NCI-H2196 treated with DMSO at 0.1 percent for 48 hours (cell line): ENCODE measurements around the gene KRT1.
"Not testable (repeated sequence)": the region's sequence is repeated elsewhere in the genome, so short reads cannot be mapped to it uniquely, and the experiment has no call there.

Experiments
- DNase-seq: peaks from one replicate; lab custom pipeline; 2025; ENCODE audit not compliant: unreplicated experiment; lab: John Stamatoyannopoulos, UW

Gene KRT1

DNA sequence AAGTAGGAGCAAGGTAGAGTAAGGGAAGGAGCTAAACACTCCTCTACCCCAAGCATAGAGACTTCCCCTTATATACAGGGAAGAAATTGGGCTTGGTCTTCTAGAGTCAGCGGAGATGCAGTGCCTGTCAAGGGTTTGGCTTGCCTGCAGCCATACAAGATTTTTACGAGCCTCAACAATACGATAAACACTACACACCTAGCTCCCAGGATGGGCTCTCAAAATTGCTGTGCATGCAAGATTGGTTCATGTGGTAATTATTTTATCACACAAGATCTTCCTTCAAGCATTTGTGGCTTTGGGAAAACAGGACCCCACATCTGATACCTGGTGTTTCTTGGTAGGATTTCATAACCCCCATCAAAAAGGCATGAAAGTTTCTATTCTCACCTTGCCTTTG, at the start of gene KRT1:
KRT1 (minus strand) TSS at position 45 of the 400 bp plus-strand sequence. CDS start 59 bp downstream, outside the sequence.
- no peak for DNase-seq

DNA sequence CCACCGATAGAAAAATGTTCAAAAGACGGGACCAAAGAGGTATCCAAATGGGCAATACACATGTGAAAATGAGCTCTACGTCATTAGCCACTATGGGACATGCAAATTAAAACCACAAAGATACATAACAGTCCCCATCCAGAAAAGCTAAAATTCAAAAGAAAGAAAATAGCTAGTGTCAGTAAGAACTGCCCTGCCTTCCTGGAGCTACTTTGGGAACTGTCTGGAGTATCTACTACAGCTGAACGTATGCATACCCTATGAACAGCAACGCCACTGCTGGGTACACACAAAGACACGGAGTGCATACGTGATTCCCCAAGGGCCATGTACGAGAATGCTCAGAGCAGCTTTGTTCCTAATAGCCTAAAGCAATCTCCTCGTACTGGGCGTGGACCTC, 48.9 kb upstream of the KRT1 start:
- no peak for DNase-seq

- DNase-seq, result no peak
These were observed 48.2 kb upstream of the KRT1 start for GRCh38 chr12:52728374-52728773.

GRCh38 chr12:52727037-52727436, 46.8 kb upstream of the KRT1 start:
- no peak for DNase-seq

DNA sequence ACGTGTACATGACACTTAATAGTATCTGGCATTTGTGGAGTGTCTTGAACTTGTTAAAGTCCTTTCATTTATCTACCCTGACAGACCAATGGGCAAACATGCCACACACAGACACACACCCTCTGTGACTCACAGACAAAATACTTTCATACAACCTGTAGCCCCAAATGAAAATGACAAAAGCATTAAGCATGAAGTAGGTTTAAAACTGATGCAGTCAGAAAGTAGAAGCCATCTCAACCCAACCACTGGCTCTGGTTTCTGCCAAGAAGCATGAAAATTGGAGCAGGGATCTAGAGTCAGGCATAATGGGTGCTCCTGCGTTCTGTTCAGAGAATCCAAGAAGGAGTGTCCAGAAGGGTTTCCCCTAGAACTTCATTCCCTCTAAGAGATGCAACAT, 46.2 kb upstream of the KRT1 start:
- DNase-seq, result no peak

- no peak for DNase-seq
These were observed 44.2 kb upstream of the KRT1 start for GRCh38 chr12:52724384-52724783.

DNA sequence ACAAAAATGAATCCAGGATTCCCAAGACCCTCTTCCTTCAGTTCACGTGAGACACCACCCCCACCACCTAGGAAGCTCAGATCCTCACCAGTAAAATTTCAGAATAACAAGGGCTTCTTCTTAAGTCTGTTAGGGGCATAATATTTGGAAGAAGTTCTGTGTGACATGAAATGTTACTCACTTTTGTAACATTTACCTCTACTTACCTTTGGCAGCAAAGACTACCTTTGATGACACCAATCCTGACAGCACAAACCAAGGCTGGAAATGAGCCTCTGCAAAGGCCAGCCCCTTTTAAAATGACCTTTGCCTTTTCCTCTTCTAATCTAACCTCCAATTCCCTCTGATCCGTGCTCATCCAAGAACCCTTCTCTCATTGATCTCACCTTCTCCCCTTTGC, 42.5 kb upstream of the KRT1 start:
- DNase-seq, result no peak

GRCh38 chr12:52721838-52722470, 41.7 kb upstream of the KRT1 start:
- DNase-seq, result no peak

DNA sequence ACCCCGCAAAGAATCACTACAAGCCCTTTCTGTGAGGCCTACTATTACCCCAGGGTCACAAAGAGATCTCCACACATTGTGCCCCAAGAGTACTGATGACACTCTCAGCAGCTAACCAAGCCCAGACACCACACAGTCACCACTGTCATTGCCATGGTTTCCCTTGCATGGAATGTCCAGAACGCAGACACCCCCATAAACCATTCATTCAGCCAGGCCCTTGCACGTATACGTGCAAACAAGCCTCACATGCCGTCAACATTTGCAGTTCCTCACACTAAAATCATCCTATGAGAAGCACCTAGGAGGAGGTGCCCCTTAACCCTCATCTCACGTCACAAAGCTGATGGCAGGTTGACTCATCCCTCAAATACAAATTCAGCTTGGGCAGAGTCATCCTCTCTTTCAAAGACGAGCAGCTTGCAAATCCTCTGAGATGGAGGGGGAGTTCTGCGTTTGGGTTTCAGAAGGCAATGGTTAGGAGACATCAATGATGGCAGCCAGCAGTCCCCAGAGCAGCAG, 40.2 kb upstream of the KRT1 start:
- no peak for DNase-seq

DNA sequence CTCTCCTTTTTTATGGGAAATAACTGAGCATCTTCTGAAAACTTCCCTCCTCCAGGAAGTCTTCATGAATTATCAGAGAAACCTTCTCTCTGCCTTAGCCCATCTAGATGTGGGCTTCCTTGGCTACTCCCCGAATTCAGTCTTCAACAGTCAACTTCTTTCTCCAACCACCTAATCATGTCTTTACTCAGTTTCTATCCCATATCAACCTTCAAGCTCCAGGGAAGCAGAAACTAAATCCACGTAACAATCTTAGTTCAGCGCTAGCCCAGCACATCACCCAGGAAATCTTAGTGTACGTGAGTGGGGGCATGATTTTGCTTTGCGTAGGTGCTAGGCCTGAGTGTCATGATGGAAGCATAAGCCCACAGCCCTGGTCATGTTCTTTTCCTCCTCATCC, 35.9 kb upstream of the KRT1 start:
- DNase-seq, result no peak

DNA sequence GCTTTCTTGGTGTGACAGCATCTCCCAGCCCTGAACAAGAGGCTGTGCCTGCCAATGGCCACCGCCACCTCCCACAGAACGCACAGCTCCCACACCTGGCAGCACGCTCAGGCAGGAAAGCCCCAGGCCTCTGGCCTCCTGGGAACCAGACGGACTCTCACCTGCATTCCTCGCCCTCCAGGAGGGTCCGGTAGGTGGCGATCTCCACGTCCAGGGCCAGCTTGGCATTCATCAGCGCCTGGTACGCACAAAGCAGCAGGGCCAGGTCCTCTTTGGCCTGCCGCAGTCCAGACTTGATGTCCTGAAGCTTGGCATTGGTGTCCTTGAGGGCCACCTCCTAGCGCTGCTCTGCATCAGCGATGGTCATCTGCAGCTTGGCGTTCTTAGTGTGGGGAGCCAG, 35.2 kb upstream of the KRT1 start:
- DNase-seq, result no peak

GRCh38 chr12:52714887-52715281, 34.7 kb upstream of the KRT1 start:
- no peak for DNase-seq

- no peak for DNase-seq
These were observed 34.0 kb upstream of the KRT1 start for GRCh38 chr12:52713960-52714886.

DNA sequence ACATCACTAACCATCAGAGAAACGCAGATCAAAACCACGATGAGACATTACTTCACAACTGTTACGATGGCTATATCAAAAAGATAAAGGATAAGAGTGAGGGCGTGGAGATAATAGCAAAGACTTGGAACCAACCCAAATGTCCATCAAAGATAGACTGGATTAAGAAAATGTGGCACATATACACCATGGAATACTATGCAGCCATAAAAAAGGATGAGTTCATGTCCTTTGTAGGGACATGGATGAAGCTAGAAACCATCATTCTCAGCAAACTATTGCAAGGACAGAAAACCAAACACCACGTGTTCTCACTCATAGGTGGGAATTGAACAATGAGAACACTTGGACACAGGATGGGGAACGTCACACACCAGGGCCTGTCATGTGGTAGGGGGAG, 31.9 kb upstream of the KRT1 start:
- DNase-seq, result not testable (repeated sequence)

DNA sequence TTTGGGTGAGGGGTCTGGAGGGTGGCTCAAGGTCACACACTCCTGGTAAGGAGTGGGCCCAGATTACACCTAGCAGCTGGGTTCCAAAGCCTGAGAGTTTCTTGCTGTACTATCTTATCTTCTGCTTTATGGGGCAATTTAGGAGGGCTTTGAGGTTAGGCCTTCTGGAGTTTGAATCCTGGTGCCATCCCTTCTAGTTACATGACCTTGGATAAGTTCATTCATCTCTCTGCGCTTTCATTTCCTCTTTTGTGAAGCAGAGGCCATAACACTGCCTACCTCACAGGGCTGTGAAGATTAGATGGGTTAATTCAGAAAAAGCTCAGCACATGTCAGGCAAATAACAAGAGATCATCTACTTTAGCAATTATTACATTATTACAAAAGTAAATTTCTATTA, 30.5 kb upstream of the KRT1 start:
- no peak for DNase-seq

- no peak for DNase-seq
These were observed 27.8 kb upstream of the KRT1 start for GRCh38 chr12:52708010-52708409.

DNA sequence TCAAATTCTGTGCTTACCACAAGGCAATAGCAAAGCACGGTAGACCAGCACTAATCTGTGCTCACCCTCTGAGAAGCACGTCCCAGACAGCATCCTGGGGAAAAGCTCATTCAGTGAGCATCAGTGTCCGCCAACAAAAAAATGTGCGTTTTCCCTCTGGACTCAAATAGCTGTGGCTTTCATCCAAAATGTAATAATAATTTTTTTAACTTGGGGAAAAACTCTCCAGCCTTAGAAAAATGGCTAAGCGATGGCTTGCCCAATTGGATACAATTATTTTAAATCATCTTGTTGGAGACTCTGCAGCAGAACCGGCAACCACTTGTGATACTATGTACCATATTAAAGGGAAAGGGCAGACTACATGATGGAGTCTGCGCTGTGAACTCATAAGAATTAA, 24.3 kb upstream of the KRT1 start:
- DNase-seq, result no peak

DNA sequence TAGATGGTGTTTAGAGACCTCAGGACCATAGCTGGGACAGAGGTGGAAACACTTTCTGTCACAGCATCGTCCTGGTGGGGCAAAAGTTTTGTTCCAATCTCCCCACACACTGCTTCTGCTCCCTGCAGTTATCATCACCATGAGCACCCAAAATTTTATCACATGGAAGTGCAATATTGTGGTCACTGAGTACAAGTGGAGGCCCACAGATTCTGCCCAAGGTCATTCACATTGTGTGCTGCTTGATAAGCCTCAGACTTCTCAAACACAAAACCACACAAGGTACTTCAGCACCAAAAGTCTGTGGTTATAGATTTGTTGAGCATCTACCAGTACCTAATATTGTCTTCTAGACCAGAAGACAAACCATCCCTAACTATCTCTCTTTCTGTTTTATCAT, 23.7 kb upstream of the KRT1 start:
- DNase-seq, result no peak

- no peak for DNase-seq
These were observed 23.2 kb upstream of the KRT1 start, which contains the start of gene KRT77 for GRCh38 chr12:52703424-52703823. Gene KRT77, minus strand, starts transcription at chr12:52703524. Its CDS starts 90 bp downstream, at chr12:52703434.

DNA sequence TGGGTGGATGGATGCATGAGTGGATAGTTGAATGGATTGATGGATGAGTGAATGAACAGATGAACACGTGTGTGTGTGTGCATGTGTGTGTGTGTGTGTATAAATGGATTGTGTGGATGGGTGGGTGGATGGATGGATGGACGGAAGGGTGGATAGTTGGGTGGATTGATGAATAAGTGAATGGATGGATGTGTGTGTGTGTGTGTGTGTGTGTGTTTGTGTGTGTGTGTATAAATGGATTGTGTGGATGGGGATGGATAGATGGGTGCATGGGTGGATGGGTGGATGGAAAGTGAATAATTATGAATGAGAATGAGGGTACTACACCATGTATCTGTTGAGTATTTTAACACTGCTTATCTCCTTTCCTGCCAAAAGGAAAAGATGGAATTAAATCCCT, 22.1 kb upstream of the KRT1 start:
- DNase-seq, result no peak

DNA sequence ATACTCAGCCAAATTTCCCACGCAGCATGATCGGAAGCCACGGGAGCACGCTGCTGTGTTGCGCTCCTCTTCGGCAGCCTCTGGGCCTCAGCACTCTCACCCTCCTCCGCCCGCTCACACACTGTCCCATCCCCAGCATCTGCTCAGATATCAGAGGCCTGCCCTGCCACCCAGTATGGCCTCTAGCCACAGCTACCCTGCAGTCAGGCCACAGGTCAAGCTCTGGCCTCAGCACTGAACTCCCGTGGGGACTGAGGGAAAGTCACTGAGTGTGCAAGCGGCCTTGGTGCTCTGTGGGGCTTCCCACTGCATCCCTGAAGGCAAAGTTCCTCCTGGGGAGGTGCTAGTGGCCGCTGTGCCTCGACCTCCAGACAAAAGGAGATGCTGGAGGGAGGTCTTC, 21.1 kb upstream of the KRT1 start:
- DNase-seq, result no peak

- DNase-seq, result no peak
These were observed 19.8 kb upstream of the KRT1 start for GRCh38 chr12:52699960-52700359.
